GM19240 (cell line): ENCODE results near the gene SMS.
"Not testable (repeated sequence)": the region's sequence is repeated elsewhere in the genome, so short reads cannot be mapped to it uniquely, and the experiment has no call there.

Experiments
- DNase-seq: peaks from one replicate; pipeline ENCODE4 v3.0.0; 2011; ENCODE audit warnings: low spot score; ENCODE audit not compliant: insufficient read length

Gene SMS

DNA sequence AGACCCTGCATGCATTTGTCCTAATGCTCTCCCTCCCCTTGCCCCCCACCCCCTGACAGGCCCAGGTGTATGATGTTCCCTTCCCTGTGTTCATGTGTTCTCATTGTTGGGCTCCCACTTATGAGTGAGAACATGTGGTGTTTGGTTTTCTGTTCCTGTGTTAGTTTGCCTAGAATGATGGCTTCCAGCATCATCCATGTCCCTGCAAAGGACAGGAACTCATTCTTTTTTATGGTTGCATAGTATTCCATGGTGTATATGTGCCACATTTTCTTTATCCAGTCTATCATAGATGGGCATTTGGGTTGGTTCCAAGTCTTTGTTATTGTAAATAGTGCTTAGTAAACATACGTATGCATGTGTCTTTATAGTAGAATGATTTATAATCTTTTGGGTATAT is 10.0 kb downstream of the SMS start:
- DNase-seq = not testable (repeated sequence)

DNA sequence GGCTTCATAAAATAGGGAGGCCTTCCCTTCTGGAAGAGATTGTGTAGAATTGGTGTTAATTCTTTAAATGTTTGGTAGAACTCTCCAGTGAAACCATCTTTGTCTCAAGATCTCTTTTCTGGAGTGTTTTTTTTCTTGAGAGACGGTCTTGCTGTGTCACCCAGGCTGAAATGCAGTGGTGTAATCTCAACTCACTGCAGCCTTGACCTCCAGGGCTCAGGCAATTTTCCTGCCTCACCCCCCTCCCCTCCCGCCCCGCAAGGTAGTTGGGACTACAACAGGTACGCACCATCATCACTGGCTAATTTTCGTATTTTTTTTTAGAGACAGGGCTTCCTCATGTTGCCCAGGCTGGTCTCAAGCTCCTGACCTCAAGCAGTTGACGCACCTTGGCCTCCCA is 12.1 kb downstream of the SMS start:
- DNase-seq = no peak

DNA sequence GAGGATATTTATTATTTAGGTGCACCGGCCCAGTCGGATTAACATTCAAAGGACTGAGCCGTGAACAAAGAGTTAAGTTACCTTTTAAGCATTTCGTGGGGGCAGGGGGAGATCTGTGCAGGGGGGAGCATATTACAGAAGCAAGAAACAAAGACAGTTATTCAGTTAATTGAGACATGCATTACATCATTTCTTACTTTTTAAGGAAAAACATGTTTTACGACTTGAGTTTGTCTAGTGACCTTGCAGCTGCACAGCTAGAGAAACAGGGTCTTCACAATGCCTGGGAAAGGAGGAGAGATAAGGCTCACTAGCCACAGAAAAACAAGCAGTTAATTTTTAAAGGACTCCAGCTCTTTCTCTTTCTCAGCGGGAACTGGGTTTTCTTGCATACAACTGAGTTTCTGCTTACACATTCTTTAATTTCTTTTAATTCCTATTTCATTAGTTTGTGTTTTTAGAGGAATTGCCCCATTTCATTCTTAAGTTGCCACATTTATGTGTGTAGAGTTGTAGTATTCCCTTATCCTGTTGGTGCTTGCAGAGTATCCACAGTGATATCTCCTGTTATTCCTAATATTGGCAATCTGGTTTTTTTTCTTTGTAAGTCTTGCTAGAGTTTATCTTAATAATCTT is 12.8 kb downstream of the SMS start:
- DNase-seq = not testable (repeated sequence)

DNA sequence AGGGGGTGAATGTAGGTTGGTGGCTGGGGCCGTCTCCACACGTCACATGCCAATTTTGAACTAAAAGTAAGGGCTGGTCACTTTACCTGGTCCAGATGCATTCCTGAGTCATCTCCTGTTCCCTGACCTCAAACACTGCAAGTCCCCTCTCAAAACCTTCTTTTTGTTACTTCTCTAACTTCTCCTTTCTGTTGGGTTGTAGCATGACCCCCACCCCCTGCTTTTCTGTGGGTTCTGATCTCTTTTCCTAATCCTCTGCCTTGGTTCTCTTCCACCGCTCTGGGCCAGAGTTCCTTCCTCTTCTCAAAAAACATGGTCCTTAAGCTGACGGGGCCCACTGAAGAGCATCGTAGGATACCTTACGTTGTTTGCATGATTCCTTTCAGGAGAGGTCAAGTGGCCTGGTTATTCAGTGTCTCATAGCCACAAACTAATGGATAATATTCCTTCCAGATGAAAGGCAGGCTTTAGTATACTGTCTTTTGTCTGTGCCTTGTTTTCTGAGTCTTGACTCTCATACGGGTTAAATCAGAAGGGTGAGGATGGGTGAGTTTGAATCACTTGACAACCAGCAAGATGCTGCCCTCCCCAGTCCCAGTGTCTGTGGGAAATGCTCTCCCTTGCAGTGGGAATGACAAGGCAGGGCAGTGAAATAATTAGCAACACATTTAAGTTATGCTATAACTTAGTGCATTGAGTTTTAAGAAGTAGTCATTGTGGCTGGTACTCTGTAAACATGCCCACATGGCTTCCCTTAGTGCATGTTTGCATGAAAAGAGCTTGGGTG is 15.1 kb downstream of the SMS start:
- no peak for DNase-seq

DNA sequence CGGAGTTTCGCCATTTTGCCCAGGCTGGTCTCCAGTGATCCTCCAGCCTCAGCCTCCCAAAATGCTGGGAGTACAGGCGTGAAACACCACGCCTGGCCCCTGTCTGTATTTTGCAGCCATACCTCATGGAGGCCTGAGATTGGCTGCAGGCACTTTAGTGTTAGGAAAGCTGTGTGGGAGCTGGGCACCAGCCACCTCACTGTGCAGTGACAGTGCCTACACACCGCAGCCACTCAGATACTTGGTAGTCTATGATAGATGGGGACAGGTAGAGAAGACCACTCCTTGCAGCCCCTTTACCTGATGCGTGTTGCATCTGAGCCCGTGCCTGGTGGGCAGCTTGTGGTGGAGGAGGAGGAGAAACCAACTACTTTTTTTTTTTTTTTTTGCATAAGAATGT is 16.3 kb downstream of the SMS start:
- DNase-seq = no peak

DNA sequence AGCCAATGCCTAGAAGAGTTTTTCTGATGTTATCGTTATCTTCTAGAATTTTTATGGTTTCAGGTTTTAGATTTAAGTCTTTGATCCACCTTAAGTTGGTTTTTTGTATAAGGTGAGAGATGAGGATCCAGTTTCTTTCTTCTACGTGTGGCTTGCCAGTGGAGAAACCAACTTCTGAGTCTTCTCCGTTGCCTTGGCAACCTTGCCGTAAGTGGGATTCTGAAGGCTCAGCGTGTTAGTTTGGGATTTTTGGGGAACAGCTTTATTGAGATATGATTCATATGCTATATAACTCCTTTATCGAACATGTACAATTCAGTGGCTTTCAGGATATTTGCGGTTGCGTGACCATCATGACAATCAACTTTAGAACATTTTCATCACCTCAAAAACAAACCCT is 17.7 kb downstream of the SMS start:
- DNase-seq = no peak

DNA sequence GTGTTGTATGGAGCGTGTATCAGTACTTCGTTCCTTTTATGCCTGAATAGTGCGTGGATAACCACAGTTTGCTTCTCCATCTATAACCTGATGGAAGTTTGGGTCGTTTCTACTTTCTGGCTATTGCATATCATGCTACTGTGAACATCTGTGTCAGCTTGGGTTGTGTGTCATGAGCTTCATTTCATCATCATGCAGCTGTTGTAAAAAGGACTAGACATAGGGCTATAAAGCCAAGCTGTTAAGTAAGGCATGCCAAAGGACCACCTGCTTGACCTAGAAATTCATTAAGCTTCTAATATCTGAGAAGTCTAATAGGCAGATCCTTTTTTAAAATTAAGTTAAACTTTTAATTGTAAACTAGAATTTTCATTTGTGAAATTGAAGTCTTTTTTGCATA is 18.4 kb downstream of the SMS start:
- no peak for DNase-seq

DNA sequence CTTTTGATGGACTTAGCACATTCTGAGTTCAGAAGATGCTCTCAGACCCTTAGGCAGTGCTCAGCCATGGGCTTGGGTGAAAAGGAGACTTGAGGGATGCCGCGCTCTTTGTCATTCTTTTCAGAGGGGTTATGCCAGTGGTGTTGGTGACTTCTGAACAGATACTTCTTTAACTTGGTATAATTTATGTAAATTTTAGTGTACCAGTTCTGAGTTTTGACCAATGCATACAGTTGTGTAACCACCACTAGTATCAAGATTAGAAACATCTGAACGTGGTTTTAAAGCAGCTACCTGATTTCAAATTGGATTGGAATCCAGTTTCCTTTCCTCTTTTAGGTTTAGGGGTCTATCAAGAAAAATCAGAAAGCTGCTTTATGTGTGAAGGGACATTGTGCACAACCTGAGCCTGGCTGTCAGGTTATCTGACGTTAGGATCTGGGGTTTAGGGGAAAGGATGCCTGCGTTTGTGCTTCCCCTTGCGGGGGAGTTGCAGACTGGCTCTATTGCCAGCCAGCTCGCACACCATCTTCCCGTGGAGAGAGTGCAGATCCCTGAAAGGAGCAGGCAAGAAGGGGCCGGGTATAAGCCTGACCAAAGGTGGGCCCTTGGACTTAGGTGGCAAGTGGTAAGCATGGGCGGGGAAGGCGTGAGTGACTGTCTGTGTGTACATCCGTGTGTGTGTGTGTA is 19.0 kb downstream of the SMS start:
- no peak for DNase-seq

DNA sequence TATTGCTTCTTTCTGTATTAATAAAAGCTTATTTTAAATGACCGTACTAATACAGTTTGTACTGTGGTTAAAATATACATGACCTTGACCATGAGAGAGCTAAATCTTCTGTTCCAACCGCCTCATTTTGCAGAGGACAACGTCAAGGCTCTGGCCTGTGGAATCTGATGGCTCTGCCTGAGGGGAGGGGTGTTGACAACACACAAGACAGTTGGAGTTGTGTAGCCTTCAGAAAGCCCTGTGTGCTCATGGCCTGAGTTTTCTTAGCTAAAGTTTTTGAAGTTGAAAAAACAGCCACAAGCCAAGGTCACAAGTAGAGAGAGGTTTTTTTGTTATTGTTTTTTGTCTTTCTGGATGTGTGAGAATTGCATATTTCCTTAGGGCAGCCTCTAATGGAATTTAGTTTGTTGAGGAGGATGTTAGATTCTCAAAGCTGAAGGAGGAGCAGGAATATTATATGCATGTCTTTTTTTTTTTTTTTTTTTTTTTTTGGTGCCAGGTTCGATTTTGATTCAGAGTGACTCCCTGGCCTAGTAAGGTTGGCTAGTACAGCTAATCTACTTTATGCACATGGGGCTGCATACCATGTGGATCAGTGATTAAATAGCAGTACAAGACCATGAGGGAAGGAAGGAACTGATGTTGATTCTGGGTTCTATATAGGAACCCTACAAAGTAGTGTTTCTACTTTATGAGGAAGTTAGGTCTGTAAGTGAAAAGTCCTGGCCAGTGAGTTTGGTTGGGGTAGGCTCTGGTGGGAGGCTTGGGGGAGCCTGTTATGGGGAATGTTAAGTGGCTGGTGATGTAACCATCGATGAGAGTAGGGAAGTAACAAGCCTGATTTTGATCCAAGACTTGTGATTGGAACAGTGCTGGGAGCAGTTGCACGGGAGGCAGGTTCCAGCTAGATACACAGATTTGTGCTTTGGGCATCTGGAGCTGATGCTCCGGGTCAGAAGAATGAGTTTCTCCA is 20.3 kb downstream of the SMS start:
- no peak for DNase-seq

DNA sequence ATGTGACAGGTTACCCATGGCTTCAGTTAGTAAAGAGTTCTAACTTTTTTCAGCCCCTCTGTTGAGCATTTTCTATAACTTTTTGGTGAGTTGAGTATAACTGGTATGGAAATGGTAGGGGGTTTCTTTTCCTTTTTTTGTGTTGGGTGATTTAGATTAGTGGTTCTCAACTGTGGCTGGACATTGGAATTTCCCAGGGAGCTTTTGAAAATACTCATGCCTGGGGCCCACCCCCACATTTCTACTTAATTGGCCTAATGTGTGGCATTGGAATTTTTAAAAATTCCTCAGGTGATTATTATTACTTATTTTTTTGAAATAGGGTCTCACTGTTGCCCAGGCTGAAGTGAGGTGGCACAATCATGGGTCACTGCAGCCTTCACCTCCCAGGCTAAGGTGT is 21.9 kb downstream of the SMS start:
- no peak for DNase-seq

DNA sequence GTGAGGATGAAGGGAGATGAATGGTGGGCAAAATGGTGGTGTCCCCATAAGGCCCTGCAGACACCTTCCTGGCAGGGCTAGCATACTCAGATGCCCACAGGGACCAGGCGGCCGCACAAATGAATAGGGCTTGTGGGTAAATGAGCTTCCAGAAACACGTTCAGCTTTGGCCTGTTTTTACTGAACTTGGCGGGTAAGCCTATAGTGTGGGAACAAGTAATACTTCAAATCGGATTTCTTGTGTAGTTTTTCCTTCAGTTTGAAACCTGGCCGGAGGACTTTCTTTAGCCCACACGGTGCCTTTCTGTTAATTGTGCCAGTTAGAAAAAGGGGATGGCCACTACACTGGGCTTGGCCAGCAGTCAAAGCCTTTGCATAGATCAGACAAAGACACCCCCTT is 22.8 kb downstream of the SMS start:
- no peak for DNase-seq

DNA sequence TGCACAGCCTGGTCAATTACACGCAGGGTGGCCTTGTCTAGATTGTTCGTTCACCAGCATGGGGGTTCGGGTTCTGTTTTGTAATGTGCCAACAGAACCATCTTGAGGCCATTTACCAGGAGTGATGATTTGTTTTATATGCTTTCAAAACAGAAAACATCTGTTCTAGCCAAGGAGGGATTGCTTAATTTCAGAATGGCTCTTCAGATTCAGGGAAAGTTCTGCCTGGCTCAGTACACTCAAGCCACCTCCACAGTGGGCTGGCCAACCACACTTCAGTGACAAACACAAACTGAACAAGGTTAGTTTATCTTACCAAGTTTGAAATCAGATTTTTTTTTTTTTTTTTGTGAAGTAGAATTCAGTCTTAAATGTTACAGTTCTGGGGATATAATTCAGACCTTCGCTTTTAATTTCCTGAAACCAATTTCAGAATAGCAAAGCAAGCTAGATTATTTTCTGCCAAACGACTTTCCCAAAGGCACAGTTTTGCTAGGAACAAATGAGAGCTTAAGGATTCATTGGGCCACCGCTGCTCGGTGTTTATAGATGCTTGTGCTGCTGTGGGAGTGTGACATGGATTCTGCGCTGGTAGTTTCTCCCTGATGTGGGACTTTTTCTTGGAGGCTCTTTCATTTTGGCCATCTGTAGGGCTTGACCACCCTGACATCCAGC is 23.4 kb downstream of the SMS start:
- DNase-seq = no peak

DNA sequence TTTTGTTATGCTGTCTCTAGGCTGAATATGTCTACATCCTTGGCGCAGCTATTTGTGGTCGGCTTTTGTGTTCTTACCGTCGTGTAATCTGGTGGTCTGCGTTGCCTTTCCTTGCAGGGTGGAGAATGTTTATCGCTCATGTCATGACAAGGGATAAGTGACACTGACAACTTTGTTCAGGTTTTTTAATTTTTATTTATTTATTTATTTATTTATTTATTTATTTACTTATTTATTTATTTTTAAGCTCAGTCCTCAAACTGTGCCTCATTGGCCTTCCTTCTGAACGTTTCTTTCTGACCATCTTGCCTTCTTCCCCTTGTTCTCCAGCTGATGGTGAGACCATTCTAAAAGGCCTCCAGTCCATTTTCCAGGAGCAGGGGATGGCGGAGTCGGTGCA is 26.4 kb downstream of the SMS start:
- DNase-seq = no peak

DNA sequence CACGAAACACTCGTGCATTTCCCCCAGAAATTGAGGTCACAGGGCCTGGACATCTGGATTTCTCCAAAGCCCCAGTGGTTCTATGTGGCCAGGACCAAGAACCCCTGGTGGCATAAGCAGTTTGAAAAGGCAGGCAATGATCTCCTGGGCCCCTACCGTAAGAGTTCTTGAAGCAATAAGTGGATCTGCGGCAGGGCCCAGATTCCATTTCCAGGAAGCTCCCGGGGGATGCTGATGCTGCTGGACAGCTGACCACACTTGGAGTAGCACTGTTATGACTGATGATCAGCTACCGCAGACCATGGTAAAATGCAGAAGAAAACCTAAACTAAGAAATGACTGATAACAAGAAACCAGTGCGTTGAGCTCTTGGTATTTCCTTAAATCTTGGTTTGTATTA is 27.8 kb downstream of the SMS start:
- no peak for DNase-seq

DNA sequence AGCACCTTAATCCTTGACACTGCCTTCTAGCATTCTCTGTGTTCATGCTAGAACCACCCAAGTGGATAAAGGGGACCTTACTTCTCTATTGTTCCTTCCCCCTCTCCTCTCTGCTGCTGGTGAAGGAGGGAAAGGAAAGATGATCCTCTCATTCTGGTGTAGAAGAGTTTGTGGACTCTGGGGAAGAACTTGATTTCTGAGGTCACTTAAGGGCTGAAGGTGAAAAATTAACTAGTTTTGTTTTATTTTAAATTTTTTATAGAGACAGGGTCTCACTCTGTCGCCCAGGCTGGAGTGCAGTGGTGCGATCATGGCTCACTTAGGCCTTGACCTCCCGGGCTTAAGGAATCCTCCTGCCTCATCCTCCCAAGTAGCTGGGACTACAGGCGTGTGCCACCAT is 29.8 kb downstream of the SMS start:
- no peak for DNase-seq

DNA sequence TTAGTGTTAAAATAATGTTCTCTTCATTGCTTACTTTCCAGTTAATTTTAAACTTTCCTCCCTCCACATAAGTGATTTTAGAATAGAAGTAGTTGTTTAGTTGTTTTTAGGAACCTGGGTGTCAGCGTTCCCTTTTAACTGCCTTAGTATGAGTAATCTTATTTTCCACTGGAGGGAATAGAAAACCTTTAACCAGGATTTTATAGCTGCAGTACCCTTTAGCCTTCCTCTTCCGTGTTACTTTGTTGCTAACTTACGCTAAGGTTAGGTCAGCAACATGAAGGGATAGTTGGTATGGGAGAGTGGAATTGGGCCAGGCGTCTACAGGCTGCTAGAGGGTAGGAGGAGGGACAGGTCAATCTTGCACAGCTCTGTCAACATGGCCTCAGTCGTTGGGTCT is 31.5 kb downstream of the SMS start:
- DNase-seq = no peak

DNA sequence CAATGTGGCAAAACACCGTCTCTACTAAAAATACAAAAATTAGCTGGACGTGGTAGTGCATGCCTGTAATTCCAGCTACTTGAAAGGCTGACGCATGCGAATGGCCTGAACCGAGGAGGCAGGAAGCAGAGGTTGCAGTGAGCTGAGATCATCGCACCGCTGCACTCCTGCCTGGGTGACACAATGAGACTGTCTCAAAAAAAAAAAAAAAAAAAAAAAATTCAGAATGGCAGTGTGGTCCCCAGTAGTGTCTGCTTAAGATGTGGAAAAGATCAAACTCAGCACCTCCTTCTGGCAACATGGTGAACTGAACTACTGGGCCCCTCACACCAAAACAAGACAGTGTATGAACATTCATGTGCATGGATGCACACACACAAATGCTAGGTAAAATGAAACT is 32.2 kb downstream of the SMS start:
- DNase-seq = no peak

DNA sequence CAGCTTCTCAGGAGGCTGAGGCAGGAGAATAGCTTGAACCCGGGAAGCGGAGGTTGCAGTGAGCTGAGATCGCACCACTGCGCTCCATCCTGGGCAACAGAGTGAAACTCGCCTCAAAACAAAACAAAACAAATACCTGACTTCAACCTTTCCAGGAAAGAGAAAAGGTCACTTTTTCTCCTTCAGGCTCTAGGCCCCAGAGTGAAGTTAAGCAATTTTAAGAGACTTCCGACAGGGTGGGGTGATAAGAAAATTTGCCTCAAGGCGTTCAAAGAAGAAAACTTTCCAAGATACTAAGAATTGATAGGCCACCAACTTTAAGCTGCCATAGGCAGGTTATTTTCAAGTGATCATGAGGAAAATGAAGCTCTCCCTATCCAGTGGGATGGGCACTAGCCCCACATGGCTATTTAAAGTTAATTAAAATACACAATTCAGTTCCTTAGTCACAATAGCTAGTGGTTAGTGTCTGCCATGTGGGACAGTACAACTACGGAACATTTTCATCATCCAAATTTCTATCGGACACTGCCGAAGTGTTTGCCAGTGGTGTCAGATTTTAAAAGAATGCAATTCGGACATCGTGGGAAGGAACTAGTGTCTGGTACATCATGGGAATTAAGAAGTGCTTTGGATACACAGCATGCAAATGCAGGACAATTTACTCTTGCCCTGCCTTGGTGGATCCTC is 33.0 kb downstream of the SMS start:
- no peak for DNase-seq

DNA sequence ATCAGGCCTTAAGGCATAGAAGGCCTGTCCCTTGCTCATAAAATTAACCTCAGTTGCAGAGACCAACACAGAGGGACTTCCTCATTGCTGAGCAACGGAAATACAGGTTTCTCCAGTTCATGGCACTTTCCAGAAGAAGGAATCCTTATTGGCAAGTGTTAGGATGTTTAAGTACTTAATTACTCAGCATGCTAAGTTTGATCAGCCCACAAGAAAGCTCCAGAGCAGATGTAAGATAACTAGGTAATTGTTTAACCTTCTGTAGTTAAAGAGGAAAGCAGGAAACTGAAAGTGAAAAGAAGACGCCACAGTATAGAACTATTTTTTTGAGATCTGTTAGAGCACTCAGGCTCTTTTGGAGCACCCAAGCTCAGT is 33.5 kb downstream of the SMS start:
- no peak for DNase-seq

DNA sequence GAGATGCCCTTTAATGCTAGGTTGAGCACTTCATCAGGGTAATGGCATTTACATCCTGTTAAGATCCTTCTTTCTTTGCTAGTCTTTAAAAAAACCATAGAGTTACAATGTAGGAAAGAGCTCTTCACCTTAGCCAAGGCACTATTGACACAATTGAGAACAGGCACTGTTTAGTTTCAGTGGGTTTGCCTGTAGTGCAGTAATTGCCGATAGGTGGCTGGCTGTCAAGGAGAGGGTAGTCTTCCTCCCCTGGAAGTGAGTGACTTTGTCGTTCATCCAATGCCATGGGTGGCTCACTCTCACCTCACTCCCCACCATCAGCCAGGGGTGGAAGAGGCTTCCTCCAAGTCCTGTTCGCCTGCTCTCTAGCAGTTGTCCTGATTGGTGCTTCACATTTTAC is 34.7 kb downstream of the SMS start:
- DNase-seq = no peak
